MM.1S (cell line): Measurements from ENCODE around the gene LCE6A.
A peak's percentile ranks its signal among the peaks of the same experiment; 100 is the strongest.

Experiments
- DNase-seq: peaks from one replicate; pipeline ENCODE4 v3.0.0-alpha.2; 2015
- H2AFZ ChIP-seq: fragments of 300-600 bp; sonication (generic); 2 replicates; pipeline ENCODE4 v1.6.0; 2016; ENCODE audit warnings: antibody characterized with exemption, low read length
- H3F3A ChIP-seq: fragments of 300-600 bp; sonication (generic); 2 replicates; pipeline ENCODE4 v1.6.1; 2016; ENCODE audit warnings: mild to moderate bottlenecking, antibody characterized with exemption, low read length, moderate library complexity, mixed read lengths; ENCODE audit not compliant: insufficient read depth
- H3K27ac ChIP-seq: fragments of 300-600 bp; sonication (generic); 2 replicates; pipeline ENCODE4 v1.5.1; 2016; ENCODE audit warnings: mild to moderate bottlenecking, low read length
- H3K27me3 ChIP-seq: fragments of 300-600 bp; sonication (generic); replicated peaks from 2 replicates; pipeline ENCODE4 v1.6.0; 2016; ENCODE audit warnings: low read length; ENCODE audit not compliant: insufficient read depth
- H3K36me3 ChIP-seq: fragments of 300-600 bp; sonication (generic); replicated peaks from 2 replicates; pipeline ENCODE4 v1.6.1; 2016; ENCODE audit warnings: mild to moderate bottlenecking, low read length, mixed read lengths; ENCODE audit not compliant: insufficient read depth
- H3K4me1 ChIP-seq: fragments of 300-600 bp; sonication (generic); 2 replicates; pipeline ENCODE4 v1.6.1; 2016; ENCODE audit warnings: low read length, mixed read lengths
- H3K4me2 ChIP-seq: fragments of 300-600 bp; sonication (generic); 2 replicates; pipeline ENCODE4 v1.6.0; 2016; ENCODE audit warnings: low read depth, low read length
- H3K4me3 ChIP-seq: fragments of 300-600 bp; sonication (generic); 2 replicates; pipeline ENCODE4 v1.5.1; 2016; ENCODE audit warnings: low read length, mixed read lengths
- H3K79me2 ChIP-seq: fragments of 300-600 bp; sonication (generic); 2 replicates; pipeline ENCODE4 v1.6.1; 2016; ENCODE audit warnings: mixed run types, low read length, mixed read lengths
- H3K9ac ChIP-seq: fragments of 300-600 bp; sonication (generic); 2 replicates; pipeline ENCODE4 v1.6.1; 2016; ENCODE audit warnings: low read length, mixed read lengths
- H3K9me2 ChIP-seq: fragments of 300-600 bp; sonication (generic); replicated peaks from 2 replicates; pipeline ENCODE4 v1.6.1; 2016; ENCODE audit warnings: mild to moderate bottlenecking, low read length, mixed read lengths; ENCODE audit not compliant: insufficient read depth
- H3K9me3 ChIP-seq: fragments of 300-600 bp; sonication (generic); replicated peaks from 2 replicates; pipeline ENCODE4 v1.6.1; 2016; ENCODE audit warnings: mild to moderate bottlenecking, low read length, mixed read lengths; ENCODE audit not compliant: insufficient read depth
- H4K20me1 ChIP-seq: fragments of 300-600 bp; sonication (generic); 2 replicates; pipeline ENCODE4 v1.6.1; 2016; ENCODE audit warnings: mild to moderate bottlenecking, low read length, moderate library complexity, mixed read lengths; ENCODE audit not compliant: insufficient read depth
- CTCF ChIP-seq: fragments of 300-600 bp; sonication (generic); IDR thresholded peaks from 2 replicates; pipeline ENCODE4 v1.5.1; 2016; ENCODE audit warnings: antibody characterized with exemption, low read length, mixed read lengths
- EZH2 ChIP-seq: fragments of 300-600 bp; sonication (generic); optimal IDR thresholded peaks from 2 replicates; pipeline ENCODE3; 2017; ENCODE audit warnings: low read depth, mild to moderate bottlenecking, antibody characterized with exemption, low read length, mixed read lengths
- EZH2phosphoT487 ChIP-seq: fragments of 300-600 bp; sonication (generic); IDR thresholded peaks from 2 replicates; pipeline ENCODE4 v1.6.1; 2018; ENCODE audit warnings: antibody characterized with exemption, low read length

Gene LCE6A

GRCh38 chr1:152870831-152871730, 28.4 kb downstream of the LCE6A start:
- H3K9me2 ChIP-seq: no peaks in the 10 kb centered on the region
- no peak for TF ChIP-seq EZH2phosphoT487
- TF ChIP-seq CTCF: peak; percentile 83
- TF ChIP-seq EZH2: no peak
- DNase-seq: peak; percentile 74
- no peaks in the 10 kb centered on the region for H3F3A ChIP-seq
- H4K20me1 ChIP-seq: no peaks in the 10 kb centered on the region
- H3K79me2 ChIP-seq: no peaks in the 10 kb centered on the region
- H3K4me3 ChIP-seq: peak overlapping the region; percentile 16; the same call in 1 of the 2 replicates
- peak overlapping the region; percentile 61 for H3K4me2 ChIP-seq
- H3K36me3 ChIP-seq: no peaks in the 10 kb centered on the region
- H3K27ac ChIP-seq: no peak overlapping the region
- peaks cover 12% of the 10 kb centered on the region for H3K4me1 ChIP-seq
- H3K27me3 ChIP-seq: no peaks in the 10 kb centered on the region
- peak overlapping the region; percentile 78 for H2AFZ ChIP-seq
- H3K9me3 ChIP-seq: no peaks in the 10 kb centered on the region
- H3K9ac ChIP-seq: no peak overlapping the region

- Histone ChIP-seq H3K4me3 (peak overlapping the region; percentile 15; the same call in 1 of the 2 replicates), H3K27me3 (no peaks in the 10 kb centered on the region), H3K9me3 (no peaks in the 10 kb centered on the region), H3K4me1 (peaks cover 12% of the 10 kb centered on the region), H3F3A (no peaks in the 10 kb centered on the region), H2AFZ (peak overlapping the region; percentile 78), H3K9ac (no peak overlapping the region), H3K9me2 (no peaks in the 10 kb centered on the region), H4K20me1 (no peaks in the 10 kb centered on the region), H3K4me2 (peak overlapping the region; percentile 61), H3K79me2 (no peaks in the 10 kb centered on the region), H3K27ac (no peak overlapping the region), H3K36me3 (no peaks in the 10 kb centered on the region)
- TF ChIP-seq EZH2: no peak
- no peak for TF ChIP-seq EZH2phosphoT487
- TF ChIP-seq CTCF: no peak
- DNase-seq: peak; percentile 25
Observed at GRCh38 chr1:152871731-152872126, 29.1 kb downstream of the LCE6A start.

- no peak overlapping the region for H3K27ac ChIP-seq
- H3K4me3 ChIP-seq: no peak overlapping the region
- no peaks in the 10 kb centered on the region for H3K27me3 ChIP-seq
- no peak overlapping the region for H3K4me2 ChIP-seq
- no peak for DNase-seq
- no peaks in the 10 kb centered on the region for H4K20me1 ChIP-seq
- no peaks in the 10 kb centered on the region for H3F3A ChIP-seq
- no peaks in the 10 kb centered on the region for H3K9me3 ChIP-seq
- H3K9me2 ChIP-seq: no peaks in the 10 kb centered on the region
- H3K9ac ChIP-seq: no peak overlapping the region
- H3K79me2 ChIP-seq: no peaks in the 10 kb centered on the region
- H2AFZ ChIP-seq: no peak overlapping the region
- no peaks in the 10 kb centered on the region for H3K36me3 ChIP-seq
- peaks cover 12% of the 10 kb centered on the region for H3K4me1 ChIP-seq
- no peak for TF ChIP-seq EZH2phosphoT487
Observed at GRCh38 chr1:152873495-152873894, 30.8 kb downstream of the LCE6A start.

- Histone ChIP-seq H3K79me2 (no peaks in the 10 kb centered on the region), H3K4me3 (no peak overlapping the region), H4K20me1 (no peaks in the 10 kb centered on the region), H3F3A (no peaks in the 10 kb centered on the region), H3K4me2 (no peak overlapping the region), H3K9me3 (no peaks in the 10 kb centered on the region), H3K9ac (no peak overlapping the region), H3K4me1 (peaks cover 7% of the 10 kb centered on the region), H2AFZ (no peak overlapping the region), H3K27me3 (no peaks in the 10 kb centered on the region), H3K36me3 (no peaks in the 10 kb centered on the region), H3K9me2 (no peaks in the 10 kb centered on the region), H3K27ac (no peak overlapping the region)
- DNase-seq: no peak
- TF ChIP-seq CTCF (no peak), EZH2phosphoT487 (no peak), EZH2 (no peak)
Observed at GRCh38 chr1:152876827-152877226, 34.2 kb downstream of the LCE6A start.
